ENCODE data around the gene SENP8.
"Not testable (repeated sequence)": the region's sequence is repeated elsewhere in the genome, so short reads cannot be mapped to it uniquely, and the experiment has no call there.

Gene SENP8

DNA sequence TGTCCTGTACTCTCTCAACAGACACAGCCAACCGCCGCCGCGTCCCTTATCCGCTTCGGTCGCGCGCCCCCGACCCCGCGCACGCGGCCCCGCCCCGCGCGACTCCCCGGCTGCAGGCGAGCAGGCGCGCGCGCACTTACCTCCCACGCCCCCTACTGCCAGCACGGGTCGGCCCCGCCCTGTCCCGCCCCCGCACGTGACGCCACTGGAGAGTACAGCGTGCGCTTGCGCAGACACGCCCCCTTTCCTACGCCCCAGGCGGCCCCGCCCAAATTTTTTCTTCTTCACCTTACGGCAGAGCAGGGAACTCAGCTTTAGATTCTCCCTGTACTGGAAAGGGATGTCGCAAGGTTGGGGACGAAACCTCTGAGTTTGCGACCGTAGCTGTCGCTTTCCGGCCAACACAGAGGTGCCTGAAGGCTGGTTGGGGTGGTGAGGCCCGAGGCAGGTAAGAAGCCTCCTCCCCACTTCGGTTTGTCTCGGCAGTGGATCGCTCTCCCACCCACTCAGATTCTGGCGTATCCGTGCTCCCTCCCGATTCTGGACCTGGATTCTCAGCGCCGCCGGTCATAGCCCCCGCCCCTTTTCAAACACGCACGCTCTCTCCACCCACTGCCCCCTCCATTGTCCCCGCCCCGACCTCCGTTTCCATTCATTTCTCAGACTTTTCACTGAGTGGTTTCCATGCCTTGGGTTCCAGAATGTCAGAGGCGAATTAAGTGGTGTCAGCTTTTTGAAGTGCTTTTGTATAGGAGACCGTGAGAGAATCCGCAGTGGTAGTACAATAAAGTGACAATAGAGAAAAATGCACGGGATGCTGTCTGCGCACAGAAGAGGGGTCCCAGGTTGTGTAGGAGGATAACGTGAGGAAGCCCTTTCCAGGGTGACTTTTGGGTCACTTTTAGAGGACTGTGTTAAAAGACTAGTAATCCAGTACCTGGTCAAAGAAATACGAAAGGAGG, at the start of gene SENP8, which contains the start of gene MYO9A:
SENP8 (plus strand) TSS at position 387 of the 962 bp plus-strand sequence. CDS start 21,221 bp downstream, outside the sequence.
MYO9A (minus strand) TSS at position 134 of the 962 bp plus-strand sequence. CDS start 71,587 bp downstream, outside the sequence.
- peak; percentile 99 for DNase-seq (ENCODE audit: low read depth)

DNA sequence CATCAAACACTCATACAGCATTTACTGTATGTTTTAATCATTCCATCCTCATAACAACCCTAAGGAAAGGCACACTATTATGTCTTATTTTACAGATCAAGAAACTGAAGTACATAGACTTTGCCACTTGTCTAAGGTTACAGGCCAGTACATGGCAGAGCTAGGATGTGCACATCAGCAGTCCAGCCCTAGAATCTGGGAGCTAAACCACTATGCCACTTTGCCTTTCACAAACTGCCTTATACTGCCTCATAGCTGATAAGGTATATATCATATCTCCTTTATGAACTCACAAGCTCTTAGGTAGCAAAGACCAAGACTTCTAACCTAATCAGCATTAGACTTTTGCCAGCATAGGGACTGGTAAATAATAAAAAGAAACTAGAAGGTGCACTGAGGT, 49.3 kb upstream of the SENP8 start:
- no peak for DNase-seq (ENCODE audit: low read depth)

DNA sequence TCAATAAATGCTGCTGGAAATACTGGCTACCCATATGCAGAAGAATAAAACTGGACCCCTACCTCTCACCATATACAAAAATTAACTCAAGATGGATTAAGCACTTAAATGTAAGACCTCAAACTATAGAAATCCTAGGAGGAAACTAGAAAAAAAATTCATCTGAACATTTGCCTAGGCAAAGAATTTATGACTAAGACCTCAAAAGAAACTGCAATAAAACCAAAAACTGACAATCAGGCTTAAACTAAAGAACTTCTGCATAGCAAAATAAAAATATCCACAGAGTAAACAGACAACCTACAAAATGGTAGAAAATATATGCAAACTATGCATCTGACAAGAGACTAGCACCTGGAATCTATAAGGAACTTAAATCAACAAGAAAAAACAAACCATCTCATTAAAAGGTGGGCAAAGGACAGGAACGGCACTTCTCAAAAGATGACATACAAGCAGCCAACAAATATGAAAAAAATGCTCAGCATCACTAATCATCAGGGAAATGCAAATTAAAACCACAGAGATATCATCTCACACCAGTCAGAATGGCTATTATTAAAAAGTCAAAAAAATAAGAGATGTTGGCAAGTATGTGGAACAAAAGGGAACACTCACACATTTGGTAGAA, 47.3 kb upstream of the SENP8 start:
- DNase-seq (ENCODE audit: low read depth), result no peak

DNA sequence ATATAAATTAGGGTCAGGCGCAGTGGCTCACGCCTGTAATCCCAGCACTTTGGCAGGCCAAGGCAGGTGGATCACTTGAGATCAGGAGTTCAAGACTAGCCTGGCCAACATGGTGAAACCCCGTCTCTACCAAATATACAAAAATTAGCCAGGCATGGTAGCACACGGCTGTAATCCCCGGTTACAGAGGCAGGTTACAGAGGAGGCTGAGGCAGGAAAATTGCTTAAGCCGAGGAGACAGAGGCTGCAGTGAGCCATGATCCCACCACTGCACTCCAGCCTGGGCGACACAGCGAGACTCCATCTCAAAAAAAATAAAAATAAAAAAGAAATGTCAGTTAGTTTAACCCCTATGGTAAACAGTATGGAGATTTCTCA, 46.8 kb upstream of the SENP8 start:
- not testable (repeated sequence) for DNase-seq (ENCODE audit: low read depth)

DNA sequence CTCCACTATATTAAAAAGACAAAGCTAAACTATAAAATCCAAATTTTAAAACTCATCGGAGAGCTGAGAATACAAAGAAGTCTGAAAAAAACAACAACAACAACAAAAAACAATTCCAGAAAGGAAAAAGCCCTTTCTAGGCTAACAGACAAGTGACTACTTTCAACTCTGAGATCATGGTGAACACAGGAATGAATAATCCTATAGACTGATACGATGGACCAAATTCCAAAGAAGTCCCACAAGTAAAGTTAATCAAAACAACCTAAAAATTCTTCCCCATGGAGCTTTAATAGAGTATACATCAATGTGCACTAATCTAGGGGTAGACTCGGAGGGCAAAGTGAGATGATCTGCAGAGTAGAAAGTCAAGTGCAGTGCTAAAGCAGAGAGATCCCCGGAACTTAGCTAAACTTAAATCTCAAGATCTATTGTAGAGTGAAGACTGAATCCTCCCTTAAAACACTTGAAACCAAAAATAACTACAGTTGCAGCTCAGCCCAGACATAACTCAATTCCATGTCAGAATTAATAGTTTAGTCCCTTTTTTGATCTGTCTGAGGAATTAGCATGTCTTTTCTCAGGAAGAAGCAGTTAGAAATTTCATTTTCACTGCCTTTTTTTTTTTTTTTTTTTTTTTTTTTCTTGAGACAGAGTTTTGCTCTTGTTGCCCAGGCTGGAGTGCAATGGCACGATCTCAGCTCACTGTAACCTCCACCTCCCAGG, 43.7 kb upstream of the SENP8 start:
- no peak for DNase-seq (ENCODE audit: low read depth)

DNA sequence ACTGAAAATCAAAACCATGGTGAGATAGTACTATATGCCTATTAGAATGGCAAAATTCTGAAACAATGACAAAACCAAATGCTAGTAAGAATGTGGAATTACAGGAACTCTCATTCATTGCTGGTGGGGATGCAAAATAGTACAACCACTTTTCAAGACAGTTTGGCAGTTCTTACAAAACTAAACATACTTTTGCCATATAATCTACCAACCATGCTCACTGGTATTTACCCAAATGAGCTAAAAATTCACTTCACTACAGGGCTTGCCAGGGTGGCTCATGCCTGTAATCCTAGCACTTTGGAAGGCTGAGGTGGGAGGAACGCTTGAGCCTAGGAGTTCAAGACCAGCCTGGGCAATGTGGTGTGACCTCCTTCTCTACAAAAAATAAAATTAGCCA, 40.3 kb upstream of the SENP8 start:
- no peak for DNase-seq (ENCODE audit: low read depth)

DNA sequence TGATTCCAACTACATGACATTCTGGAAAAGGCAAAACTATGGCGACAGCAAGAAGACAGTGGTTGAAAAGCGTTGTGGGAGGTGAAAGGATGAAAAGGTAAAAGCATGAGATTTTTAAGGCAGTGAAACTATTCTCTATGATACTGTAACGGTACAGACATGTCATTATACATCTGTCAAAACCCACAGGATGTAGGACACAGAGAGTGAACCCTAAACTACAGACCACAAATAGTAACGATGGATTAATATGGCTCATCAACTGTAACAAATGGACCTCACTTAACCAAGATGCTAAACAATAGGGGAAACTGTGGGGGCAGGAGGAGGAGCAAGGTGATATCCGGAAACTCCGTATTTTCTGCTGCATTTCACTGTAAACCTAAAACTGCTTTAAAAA, 39.3 kb upstream of the SENP8 start:
- DNase-seq (ENCODE audit: low read depth), result no peak

DNA sequence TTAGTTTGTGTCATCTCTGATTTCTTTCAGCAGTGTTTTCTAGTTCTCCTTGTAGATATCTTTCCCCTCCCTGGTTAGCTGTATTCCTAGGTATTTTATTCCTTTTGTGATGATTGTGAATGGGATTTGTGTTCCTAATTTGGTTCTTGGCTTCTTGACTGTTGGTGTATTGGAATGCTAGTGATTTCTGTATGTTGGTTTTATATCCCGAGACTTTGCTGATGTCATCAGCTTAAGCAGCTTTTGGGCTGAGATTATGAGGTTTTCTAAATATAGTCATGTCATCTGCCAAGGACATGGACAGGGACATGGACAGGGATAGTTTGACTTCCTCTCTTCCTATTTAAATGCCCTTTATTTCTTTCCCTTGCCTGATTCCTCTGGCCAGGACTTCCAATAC, 36.0 kb upstream of the SENP8 start:
- DNase-seq (ENCODE audit: low read depth), result no peak

DNA sequence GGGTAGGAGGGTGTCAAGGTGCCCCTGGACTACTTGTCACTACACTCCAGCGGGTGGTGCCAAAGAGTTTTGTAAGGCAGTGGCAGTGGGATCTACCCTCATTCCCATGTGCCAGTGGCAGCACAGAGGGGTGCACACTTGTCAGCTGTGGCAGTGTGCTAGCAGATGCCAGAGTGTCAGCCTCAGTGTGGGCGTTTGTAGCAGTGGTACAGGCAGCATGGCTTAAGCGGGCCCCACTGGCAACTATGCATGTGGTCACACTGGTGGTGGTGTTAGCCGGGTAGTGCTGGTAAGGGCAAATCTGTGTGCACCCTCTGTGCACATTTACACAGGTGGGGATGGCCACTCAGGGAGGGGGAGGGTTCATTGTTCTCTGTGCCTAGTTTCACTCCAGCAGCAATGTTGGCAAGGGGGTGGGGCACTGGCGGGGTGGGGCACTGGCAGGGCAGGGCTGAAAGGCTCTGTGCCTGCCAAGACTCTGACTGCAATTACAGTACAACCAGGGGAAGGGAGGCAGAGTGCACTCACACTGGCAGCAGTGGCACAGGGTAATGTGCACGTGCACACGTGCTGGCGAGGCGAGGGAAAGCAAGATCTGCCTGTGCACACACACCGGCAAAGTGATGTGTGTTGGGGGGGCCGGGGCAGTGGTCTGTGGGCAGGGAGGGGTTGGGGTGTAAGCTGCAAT, 32.0 kb upstream of the SENP8 start:
- DNase-seq (ENCODE audit: low read depth), result no peak

DNA sequence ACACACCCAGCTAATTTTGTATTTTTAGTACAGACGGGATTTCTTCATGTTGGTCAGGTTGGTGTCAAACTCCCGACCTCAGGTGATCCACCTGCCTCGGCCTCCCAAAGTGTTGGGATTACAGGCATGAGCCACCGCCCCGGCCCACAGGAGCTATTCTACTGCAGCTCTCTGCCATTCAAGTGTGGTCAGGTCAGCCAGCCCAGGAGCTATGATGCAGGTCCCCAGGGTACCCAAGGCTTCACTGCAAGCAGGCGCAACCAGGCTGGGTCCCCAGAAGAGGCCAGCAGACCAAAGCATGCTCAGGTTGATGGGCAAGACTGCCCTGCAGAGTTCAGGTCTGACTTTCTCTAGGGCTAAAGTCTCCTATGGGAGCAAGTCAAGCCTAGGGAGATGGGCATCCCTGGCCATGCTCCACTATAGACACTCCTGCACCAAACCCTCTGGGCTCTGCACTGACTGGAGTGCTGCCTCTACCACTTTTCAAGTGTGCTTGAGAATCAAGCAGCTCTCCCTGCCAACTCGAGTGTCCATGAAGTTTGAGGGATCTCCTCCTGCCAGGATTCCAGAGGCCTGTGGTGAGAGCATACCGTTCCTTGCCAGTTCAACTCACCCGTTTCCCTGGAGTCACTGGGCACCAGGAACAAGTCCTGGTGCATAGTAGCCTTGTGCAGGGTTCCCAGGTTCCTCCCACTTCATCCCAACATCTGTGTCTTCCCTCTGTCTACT, 31.1 kb upstream of the SENP8 start:
- no peak for DNase-seq (ENCODE audit: low read depth)

DNA sequence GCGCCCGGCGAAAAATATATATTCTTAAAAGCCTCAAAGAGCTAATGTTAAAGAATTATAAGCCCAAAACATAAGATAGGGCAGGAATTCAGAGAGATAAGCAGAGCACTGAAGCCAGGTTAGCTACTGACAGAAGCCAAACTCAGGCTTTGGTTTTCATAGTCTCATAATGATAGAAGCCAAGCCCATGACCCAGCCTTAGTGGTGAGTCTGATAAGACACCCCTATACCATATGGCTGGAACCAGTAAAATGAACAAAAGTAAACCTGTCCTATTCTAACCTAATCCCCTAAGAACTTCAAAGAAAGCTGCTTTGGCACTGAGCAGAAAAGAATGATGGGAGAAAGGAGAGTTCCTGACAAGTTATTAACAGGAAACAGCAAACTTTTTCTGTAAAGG, 26.2 kb upstream of the SENP8 start:
- DNase-seq (ENCODE audit: low read depth), result no peak

DNA sequence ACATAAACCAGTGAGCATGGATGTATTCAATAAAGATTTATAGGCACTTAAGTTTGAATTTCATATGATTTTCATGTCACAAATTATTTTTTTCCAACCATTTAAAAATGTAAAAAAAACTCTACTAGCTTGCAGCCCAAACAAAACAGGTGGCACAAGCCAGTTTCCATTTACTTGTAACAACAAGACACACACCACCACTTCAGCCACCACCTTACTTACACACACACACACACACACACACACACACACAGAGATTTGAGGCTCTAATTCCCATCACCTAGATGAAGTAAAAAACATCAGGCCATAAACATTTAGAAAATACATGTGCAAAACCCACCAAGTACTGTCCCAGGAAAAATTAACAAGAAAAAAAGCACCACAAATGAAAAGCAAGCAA, 25.5 kb upstream of the SENP8 start:
- no peak for DNase-seq (ENCODE audit: low read depth)

DNA sequence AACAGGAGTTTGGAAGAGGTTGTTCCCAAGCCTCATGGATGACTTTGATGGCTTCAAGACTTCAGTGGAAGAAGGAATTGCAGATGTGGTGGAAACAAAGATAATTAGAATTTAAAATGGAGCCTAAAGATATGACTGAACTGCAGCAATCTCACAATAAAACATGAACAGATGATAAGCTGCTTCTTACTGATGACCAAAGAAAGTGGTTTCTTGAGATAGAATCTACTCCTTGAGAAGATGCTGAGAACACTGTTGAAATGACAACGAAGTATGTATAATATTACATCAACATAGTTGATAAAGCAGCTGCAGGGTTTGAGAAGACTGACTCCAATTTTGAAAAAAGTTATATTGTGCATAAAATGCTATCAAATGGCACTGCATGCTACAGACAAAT, 21.4 kb upstream of the SENP8 start:
- no peak for DNase-seq (ENCODE audit: low read depth)

DNA sequence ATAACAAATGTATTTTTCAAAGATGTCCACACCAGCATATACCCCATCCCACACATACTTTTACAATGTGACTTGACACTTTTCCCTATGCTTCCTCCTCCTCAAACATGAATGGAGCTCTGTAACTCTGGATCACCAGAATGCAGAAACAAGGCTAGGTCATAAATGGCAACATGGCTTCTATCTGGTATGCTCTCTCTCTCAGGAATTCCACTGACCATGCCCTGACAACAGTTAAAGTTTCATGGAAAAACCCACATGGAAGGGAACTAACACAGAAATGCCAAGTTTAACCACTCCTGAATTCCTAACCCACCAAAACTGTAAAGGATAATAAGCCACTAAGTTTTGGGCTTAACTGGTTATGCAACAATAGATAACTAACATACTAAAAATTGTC, 20.2 kb upstream of the SENP8 start:
- no peak for DNase-seq (ENCODE audit: low read depth)

DNA sequence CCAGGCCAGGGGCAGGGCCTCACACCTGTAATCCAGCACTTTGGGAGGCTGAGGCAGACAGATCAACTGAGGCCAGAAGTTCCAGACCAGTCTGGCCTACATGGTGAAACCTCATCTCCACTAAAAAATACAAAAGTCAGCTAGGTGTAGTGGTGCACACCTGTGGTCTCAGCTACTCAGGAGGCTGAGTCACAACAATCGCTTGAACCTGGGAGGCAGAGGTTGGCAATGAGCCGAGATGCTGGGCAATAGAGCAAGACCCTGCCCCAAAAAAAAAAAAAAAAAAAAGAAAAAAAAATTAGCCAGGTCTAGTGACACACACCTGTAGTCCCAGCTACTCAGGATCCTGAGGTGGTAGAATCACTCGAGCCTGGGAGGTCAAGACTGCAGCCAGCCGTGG, 19.0 kb upstream of the SENP8 start:
- no peak for DNase-seq (ENCODE audit: low read depth)

DNA sequence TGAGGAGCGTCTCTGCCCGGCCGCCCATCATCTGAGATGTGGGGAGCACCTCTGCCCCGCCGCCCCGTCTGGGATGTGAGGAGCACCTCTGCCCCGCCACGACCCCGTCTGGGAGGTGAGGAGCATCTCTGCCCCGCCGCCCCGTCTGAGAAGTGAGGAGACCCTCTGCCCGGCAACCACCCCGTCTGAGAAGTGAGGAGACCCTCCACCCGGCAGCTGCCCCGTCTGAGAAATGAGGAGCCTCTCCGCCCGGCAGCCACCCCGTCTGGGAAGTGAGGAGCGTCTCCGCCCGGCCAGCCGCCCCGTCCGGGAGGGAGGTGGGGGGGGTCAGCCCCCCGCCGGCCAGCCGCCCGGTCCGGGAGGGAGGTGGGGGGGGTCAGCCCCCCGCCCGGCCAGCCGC, 17.7 kb upstream of the SENP8 start:
- not testable (repeated sequence) for DNase-seq (ENCODE audit: low read depth)

DNA sequence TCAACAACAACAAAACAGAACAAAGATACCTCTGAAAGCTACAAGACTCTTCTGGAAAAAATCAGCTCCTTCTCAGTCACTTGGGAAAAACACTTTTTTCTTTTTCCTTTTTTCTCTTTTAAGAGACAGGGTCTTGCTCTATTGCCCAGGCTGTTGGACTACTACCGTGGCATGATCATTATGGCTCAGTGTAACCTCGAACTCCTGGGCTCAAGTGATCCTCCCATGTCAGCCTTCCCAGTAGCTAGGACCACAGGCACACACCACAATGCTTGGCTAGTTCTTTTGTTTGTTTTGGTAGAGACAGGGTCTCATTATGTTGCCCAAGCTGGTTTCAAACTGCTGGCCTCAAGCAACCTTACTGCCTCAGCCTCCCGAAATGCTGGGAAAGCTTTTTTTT, 13.1 kb upstream of the SENP8 start:
- DNase-seq (ENCODE audit: low read depth), result no peak

DNA sequence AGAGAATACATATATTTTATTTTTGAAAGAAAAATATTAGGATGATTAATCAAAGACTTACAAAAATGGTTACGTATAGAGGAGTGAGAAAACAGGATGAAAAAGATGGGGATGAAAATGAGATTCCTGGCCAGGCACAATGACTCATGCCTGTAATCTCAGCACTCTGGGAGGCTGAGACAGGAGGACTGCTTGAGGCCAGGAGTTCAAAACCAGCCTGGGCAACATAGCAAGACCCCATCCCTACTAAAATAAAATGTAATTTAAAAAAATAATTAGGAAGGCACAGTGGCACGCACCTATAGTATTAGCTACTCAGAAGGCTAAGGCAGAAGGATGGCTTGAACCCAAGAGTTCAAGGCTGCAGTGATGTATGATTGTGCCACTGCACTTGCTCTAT, 12.1 kb upstream of the SENP8 start:
- no peak for DNase-seq (ENCODE audit: low read depth)

DNA sequence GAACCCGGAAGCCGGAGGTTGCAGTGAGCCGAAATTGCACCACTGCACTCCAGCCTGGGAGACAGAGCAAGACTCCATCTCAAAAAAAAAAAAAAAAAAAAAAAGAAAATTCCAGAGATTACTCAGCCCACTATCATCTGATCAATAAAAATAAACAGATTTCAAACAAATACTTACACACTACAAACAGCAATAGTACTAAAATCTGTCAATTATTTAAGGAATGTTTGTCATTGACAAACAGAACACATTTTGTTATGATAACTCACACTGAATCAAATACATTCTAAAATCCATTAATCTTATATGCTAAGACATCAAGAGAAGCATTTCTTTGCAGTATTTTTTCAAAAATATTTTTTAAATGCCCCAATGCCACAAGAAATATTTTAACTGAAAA, 7.8 kb upstream of the SENP8 start:
- DNase-seq (ENCODE audit: low read depth), result no peak

DNA sequence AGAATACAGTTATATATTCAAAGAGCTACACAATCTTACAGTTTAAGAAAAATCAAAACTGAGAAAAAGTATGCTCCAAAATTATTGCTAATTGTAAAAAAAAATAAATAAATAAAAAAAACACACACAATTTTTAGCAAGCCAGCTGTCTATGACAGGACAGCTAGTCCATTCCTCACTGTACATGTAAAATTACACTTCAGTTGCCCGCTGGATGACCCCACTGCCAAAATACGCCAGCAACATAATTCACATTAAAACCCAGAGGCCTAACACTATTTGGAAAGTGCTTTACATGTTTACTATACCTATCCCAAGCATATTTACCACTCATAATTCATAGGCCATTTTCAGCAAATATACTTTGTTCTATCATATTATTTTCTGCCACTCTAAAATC, 6.1 kb upstream of the SENP8 start:
- DNase-seq (ENCODE audit: low read depth), result no peak

DNA sequence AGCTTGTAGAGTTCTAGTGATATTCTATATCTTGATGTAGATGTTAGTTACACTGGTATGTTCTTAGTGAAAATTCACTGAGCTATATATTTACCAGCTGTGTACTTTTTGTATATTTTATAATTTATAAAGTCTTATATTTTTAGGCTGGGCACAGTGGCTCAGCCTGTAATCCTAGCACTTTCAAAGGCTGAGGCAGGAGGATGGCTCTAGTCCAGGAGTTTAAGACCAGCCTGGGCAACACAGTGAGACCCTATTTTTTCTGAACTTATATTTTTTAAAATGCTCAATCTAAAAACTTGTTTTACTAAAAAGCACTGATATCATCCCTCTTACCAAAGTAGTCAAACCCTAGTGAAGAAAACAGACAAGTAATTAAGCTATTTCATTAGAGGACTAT, 5.4 kb upstream of the SENP8 start:
- no peak for DNase-seq (ENCODE audit: low read depth)

Data from activated T-cell treated with anti-CD3 and anti-CD28 coated beads for 48 hours (primary cell).